KMS-11 (cell line): ENCODE results near the gene UBL4B.

ENCODE experiments used
- H2AFZ ChIP-seq: fragments of 200-600 bp; sonication (generic); 2 replicates; pipeline ENCODE4 v1.6.1; 2016; ENCODE audit warnings: antibody characterized with exemption, mixed run types, low read depth
- H3K27ac ChIP-seq: fragments of 200-600 bp; sonication (generic); 2 replicates; pipeline ENCODE4 v1.6.1; 2016; ENCODE audit warnings: mild to moderate bottlenecking, mixed run types
- H3K27me3 ChIP-seq: fragments of 200-600 bp; sonication (generic); 2 replicates; pipeline ENCODE4 v1.6.1; 2017; ENCODE audit warnings: mild to moderate bottlenecking, low read depth, mixed run types, moderate library complexity; ENCODE audit not compliant: insufficient read depth
- H3K36me3 ChIP-seq: fragments of 200-600 bp; sonication (generic); 2 replicates; pipeline ENCODE4 v1.6.1; 2017; ENCODE audit warnings: mild to moderate bottlenecking, mixed run types; ENCODE audit not compliant: insufficient read depth
- H3K4me1 ChIP-seq: fragments of 200-600 bp; sonication (generic); 2 replicates; pipeline ENCODE4 v1.6.1; 2016; ENCODE audit warnings: mild to moderate bottlenecking, low read depth, mixed run types; ENCODE audit not compliant: poor library complexity, severe bottlenecking
- H3K4me2 ChIP-seq: fragments of 200-600 bp; sonication (generic); 2 replicates; pipeline ENCODE4 v1.7.0; 2016; ENCODE audit warnings: mild to moderate bottlenecking, mixed run types
- H3K4me3 ChIP-seq: fragments of 200-600 bp; sonication (generic); IDR thresholded peaks from 2 replicates; pipeline ENCODE4 v1.6.1; 2017; ENCODE audit warnings: low read depth, low read length, mixed read lengths; ENCODE audit not compliant: insufficient read depth
- H3K79me2 ChIP-seq: fragments of 200-600 bp; sonication (generic); 2 replicates; pipeline ENCODE4 v1.6.1; 2016; ENCODE audit warnings: low read depth, mixed run types; ENCODE audit not compliant: insufficient read depth
- H3K9ac ChIP-seq: fragments of 200-600 bp; sonication (generic); 2 replicates; pipeline ENCODE4 v1.6.1; 2016; ENCODE audit warnings: mild to moderate bottlenecking, mixed run types
- H4K20me1 ChIP-seq: fragments of 200-600 bp; sonication (generic); 2 replicates; pipeline ENCODE4 v1.6.1; 2016; ENCODE audit warnings: mild to moderate bottlenecking, mixed run types; ENCODE audit not compliant: insufficient read depth
- TF ChIP-seq, protein P1 (sequence below): fragments of 200-600 bp; sonication (generic); conservative IDR thresholded peaks from 2 replicates; pipeline ENCODE4 v1.6.1; 2017; ENCODE audit warnings: low read depth, mild to moderate bottlenecking, antibody characterized with exemption, low read length, moderate library complexity, mixed read lengths

Gene UBL4B

DNA sequence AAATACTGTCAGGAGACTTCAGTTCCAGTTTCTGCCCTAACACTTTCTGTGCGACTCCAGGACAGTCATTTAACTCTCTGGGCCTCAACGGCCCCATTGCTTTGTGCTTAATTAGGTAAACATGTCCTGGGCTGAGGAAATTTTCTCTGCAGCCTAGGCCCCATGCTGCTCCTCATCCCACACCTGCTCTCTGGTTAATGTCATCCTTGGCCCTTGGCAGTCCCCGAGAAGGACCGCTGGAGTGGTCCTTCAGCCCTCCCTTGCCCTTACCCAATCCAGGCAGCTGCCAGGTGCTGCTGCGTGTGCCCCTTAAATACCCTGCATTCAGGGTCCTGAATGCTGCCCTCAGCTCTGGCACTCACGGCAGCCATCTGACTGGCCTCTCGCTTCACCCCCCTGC lies 18.7 kb downstream of the UBL4B start:
- Histone ChIP-seq H3K36me3 (no peaks in the 10 kb centered on the region), H3K9ac (no peak overlapping the region), H3K79me2 (no peaks in the 10 kb centered on the region), H2AFZ (no peak overlapping the region), H3K27me3 (no peaks in the 10 kb centered on the region), H3K27ac (no peak overlapping the region), H3K4me3 (no peak overlapping the region), H3K4me1 (no peaks in the 10 kb centered on the region), H4K20me1 (no peaks in the 10 kb centered on the region), H3K4me2 (no peak overlapping the region)
- TF ChIP-seq, protein P1, sequence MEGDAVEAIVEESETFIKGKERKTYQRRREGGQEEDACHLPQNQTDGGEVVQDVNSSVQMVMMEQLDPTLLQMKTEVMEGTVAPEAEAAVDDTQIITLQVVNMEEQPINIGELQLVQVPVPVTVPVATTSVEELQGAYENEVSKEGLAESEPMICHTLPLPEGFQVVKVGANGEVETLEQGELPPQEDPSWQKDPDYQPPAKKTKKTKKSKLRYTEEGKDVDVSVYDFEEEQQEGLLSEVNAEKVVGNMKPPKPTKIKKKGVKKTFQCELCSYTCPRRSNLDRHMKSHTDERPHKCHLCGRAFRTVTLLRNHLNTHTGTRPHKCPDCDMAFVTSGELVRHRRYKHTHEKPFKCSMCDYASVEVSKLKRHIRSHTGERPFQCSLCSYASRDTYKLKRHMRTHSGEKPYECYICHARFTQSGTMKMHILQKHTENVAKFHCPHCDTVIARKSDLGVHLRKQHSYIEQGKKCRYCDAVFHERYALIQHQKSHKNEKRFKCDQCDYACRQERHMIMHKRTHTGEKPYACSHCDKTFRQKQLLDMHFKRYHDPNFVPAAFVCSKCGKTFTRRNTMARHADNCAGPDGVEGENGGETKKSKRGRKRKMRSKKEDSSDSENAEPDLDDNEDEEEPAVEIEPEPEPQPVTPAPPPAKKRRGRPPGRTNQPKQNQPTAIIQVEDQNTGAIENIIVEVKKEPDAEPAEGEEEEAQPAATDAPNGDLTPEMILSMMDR, result no peak

DNA sequence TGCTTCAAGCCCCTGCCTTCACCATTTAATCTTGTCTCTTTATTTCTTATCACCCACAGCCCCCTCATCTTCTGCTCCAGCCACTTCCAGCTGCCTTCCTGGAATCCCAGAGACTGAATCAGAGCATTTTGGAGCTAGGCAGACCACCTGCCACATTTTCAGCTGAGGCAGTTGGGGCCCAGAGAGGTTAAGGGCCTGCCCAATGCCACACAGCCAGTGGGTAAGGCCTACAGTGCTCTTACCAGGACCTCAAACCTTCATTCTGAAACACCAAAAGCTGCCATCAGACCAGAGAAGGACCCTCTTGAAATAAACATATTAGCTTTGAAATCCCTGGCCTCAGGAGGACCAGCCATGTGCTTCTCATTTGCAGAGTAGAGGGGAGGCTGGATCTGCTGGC lies 20.4 kb downstream of the UBL4B start:
- Histone ChIP-seq H2AFZ (no peak overlapping the region), H3K4me1 (peaks cover 12% of the 10 kb centered on the region), H3K27ac (no peak overlapping the region), H4K20me1 (no peaks in the 10 kb centered on the region), H3K27me3 (no peaks in the 10 kb centered on the region), H3K4me3 (no peak overlapping the region), H3K9ac (no peak overlapping the region), H3K79me2 (no peaks in the 10 kb centered on the region), H3K36me3 (no peaks in the 10 kb centered on the region), H3K4me2 (no peak overlapping the region)
- TF ChIP-seq, protein P1, result no peak

DNA sequence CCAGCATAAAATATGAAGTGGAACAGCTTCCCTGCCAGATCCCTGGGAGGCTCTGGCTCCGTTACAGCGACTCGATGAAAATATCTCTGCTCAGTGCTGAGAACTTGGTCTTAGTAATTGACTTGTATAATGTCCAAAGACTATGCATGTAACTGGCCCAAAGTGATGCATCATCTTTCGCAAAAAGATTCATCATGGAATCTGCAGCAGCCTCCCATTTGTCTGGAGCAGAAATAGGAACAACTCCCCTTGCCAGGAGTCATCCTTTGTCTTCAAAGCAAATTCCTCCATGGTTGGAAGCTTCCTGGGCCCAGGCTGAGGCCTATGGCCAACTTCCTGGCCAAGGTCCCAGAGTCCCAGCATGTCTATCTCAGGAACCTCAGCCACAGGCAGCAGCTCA lies 21.2 kb downstream of the UBL4B start:
- Histone ChIP-seq H3K36me3 (no peaks in the 10 kb centered on the region), H3K27ac (no peak overlapping the region), H3K9ac (no peak overlapping the region), H3K4me2 (no peak overlapping the region), H2AFZ (no peak overlapping the region), H3K4me1 (peaks cover 12% of the 10 kb centered on the region), H3K79me2 (no peaks in the 10 kb centered on the region), H3K4me3 (no peak overlapping the region), H4K20me1 (no peaks in the 10 kb centered on the region), H3K27me3 (no peaks in the 10 kb centered on the region)
- TF ChIP-seq, protein P1, result no peak

DNA sequence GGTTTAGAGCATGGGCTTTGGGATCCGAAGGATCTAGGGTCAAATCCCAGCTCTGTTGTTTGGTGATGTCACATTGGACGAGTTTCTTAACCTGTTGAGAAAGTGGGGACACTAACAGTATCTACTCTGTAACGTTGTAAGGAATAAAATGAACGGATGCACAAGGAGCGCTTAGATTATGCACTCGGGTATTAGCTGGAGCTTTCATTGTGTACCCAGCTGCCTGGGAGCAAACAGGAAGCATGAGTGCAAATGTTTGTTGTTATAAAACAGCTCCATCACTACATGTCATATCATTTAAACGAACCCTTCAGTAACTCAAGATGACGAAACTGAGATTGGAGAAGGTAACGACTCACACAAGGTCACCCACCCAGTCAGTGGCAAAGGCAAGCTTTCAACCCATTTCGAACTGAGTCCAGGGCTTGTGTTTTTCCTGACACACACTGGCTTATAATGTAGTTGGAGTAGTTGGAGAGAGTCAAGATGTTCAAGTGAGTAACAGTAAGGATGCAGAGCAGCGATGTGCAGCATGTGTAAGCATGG lies 21.9 kb downstream of the UBL4B start:
- H2AFZ ChIP-seq, result no peak overlapping the region
- H3K4me3 ChIP-seq, result no peak overlapping the region
- H3K4me1 ChIP-seq, result peaks cover 12% of the 10 kb centered on the region
- H4K20me1 ChIP-seq, result no peaks in the 10 kb centered on the region
- H3K79me2 ChIP-seq, result no peaks in the 10 kb centered on the region
- no peak overlapping the region for H3K4me2 ChIP-seq
- H3K27me3 ChIP-seq, result no peaks in the 10 kb centered on the region
- no peak overlapping the region for H3K9ac ChIP-seq
- H3K36me3 ChIP-seq, result no peaks in the 10 kb centered on the region
- H3K27ac ChIP-seq, result no peak overlapping the region
- TF ChIP-seq, protein P1, result no peak
